H9 (cell line): ENCODE data around the gene GIMAP1. TPM values are rescaled to one million over a fixed set of nuclear protein-coding genes. Genes with fewer than 3 reads are reported as not detected.

Experiments used
- DNase-seq: peaks from one replicate; pipeline ENCODE4 v3.0.0-alpha.2; 2017
- H2AFZ ChIP-seq: one replicate; pipeline ENCODE4 v1.6.1; 2013; ENCODE audit warnings: mild to moderate bottlenecking, low read length, control low read depth, moderate library complexity
- H2AK5ac ChIP-seq: 2 replicates; pipeline ENCODE4 v1.6.1; 2013; ENCODE audit warnings: low read length, control low read depth, mixed read lengths; ENCODE audit not compliant: insufficient read length
- H2BK120ac ChIP-seq: one replicate; pipeline ENCODE4 v1.6.1; 2013; ENCODE audit warnings: low read depth, mild to moderate bottlenecking, low read length, control low read depth, inconsistent platforms; ENCODE audit not compliant: poor library complexity, severe bottlenecking
- H2BK12ac ChIP-seq: 2 replicates; pipeline ENCODE4 v1.6.1; 2013; ENCODE audit warnings: low read length, control low read depth, mixed read lengths, low read depth; ENCODE audit not compliant: insufficient read length
- H2BK15ac ChIP-seq: 2 replicates; pipeline ENCODE4 v1.6.1; 2013; ENCODE audit warnings: low read depth, low read length, control low read depth
- H2BK20ac ChIP-seq: one replicate; pipeline ENCODE4 v1.6.1; 2013; ENCODE audit warnings: low read depth, mild to moderate bottlenecking, low read length, control low read depth, inconsistent platforms; ENCODE audit not compliant: poor library complexity, severe bottlenecking
- H2BK5ac ChIP-seq: 2 replicates; pipeline ENCODE4 v1.6.1; 2013; ENCODE audit warnings: low read length, control low read depth, mixed read lengths; ENCODE audit not compliant: insufficient read length
- H3K14ac ChIP-seq: 2 replicates; pipeline ENCODE4 v1.6.1; 2013; ENCODE audit warnings: low read length, control low read depth; ENCODE audit not compliant: insufficient read depth
- H3K18ac ChIP-seq: 2 replicates; pipeline ENCODE4 v1.6.1; 2013; ENCODE audit warnings: low read depth, mild to moderate bottlenecking, mixed read lengths, low read length, control low read depth; ENCODE audit not compliant: insufficient read length
- H3K23ac ChIP-seq: 2 replicates; pipeline ENCODE4 v1.6.1; 2013; ENCODE audit warnings: low read length, control low read depth, mixed read lengths, low read depth; ENCODE audit not compliant: insufficient read length
- H3K23me2 ChIP-seq: 2 replicates; pipeline ENCODE4 v1.6.1; 2013; ENCODE audit warnings: low read depth, mild to moderate bottlenecking, mixed read lengths, low read length, control low read depth; ENCODE audit not compliant: insufficient read length, poor library complexity, severe bottlenecking
- H3K27ac ChIP-seq: 2 replicates; pipeline ENCODE4 v1.5.1; 2013; ENCODE audit warnings: low read length, control low read depth, mixed read lengths, low read depth; ENCODE audit not compliant: insufficient read length
- H3K27me3 ChIP-seq: 2 replicates; pipeline ENCODE4 v1.6.1; 2013; ENCODE audit warnings: low read length, control low read depth, inconsistent platforms; ENCODE audit not compliant: insufficient read depth
- H3K4ac ChIP-seq: 2 replicates; pipeline ENCODE4 v1.6.1; 2013; ENCODE audit warnings: low read depth, mild to moderate bottlenecking, control low read depth, inconsistent platforms, low read length, moderate library complexity
- H3K4me1 ChIP-seq: 2 replicates; pipeline ENCODE4 v1.6.1; 2013; ENCODE audit warnings: low read length, control low read depth, inconsistent platforms; ENCODE audit not compliant: insufficient read depth
- H3K4me2 ChIP-seq: 2 replicates; pipeline ENCODE4 v1.6.1; 2013; ENCODE audit warnings: low read length, control low read depth, mixed read lengths; ENCODE audit not compliant: insufficient read length, insufficient read depth
- H3K56ac ChIP-seq: 2 replicates; pipeline ENCODE4 v1.6.1; 2013; ENCODE audit warnings: low read depth, mild to moderate bottlenecking, mixed read lengths, low read length, control low read depth; ENCODE audit not compliant: insufficient read length
- H3K79me1 ChIP-seq: 2 replicates; pipeline ENCODE4 v1.6.1; 2013; ENCODE audit warnings: low read depth, mild to moderate bottlenecking, moderate library complexity, low read length, control low read depth, inconsistent platforms; ENCODE audit not compliant: insufficient read depth, poor library complexity, severe bottlenecking
- H3K79me2 ChIP-seq: 2 replicates; pipeline ENCODE4 v1.6.1; 2013; ENCODE audit warnings: low read length, control low read depth, inconsistent platforms; ENCODE audit not compliant: insufficient read depth
- H3K9ac ChIP-seq: 2 replicates; pipeline ENCODE4 v1.6.1; 2013; ENCODE audit warnings: low read length, control low read depth, mixed read lengths; ENCODE audit not compliant: insufficient read length; ENCODE audit errors: extremely low read depth
- H3K9me3 ChIP-seq: one replicate; pipeline ENCODE4 v1.6.1; 2013; ENCODE audit warnings: low read depth, low read length, inconsistent platforms; ENCODE audit not compliant: control insufficient read depth
- H3T11ph ChIP-seq: one replicate; pipeline ENCODE4 v1.6.1; 2013; ENCODE audit warnings: mild to moderate bottlenecking, low read length, control low read depth, inconsistent platforms
- H4K20me1 ChIP-seq: one replicate; pipeline ENCODE4 v1.6.1; 2013; ENCODE audit not compliant: control insufficient read depth, insufficient read length, insufficient read depth
- H4K5ac ChIP-seq: 2 replicates; pipeline ENCODE4 v1.6.1; 2013; ENCODE audit warnings: low read depth, mild to moderate bottlenecking, mixed read lengths, low read length, control low read depth; ENCODE audit not compliant: insufficient read length
- H4K8ac ChIP-seq: replicated peaks from 2 replicates; pipeline ENCODE4 v1.6.1; 2013; ENCODE audit warnings: low read length, control low read depth, mixed read lengths, low read depth; ENCODE audit not compliant: insufficient read length
- H4K91ac ChIP-seq: 2 replicates; pipeline ENCODE4 v1.6.1; 2013; ENCODE audit warnings: low read depth, mild to moderate bottlenecking, moderate library complexity, mixed read lengths, low read length, control low read depth; ENCODE audit not compliant: insufficient read length
- H3K27ac Mint-ChIP-seq, 3 experiments: 2 replicates in 2 of 3; 3 replicates in 1 of 3; pipeline ENCODE4 v1.8.0; 2020 to 2021; ENCODE audit warnings: mixed read lengths in 3 of 3, mild to moderate bottlenecking in 1 of 3, moderate library complexity in 1 of 3
- H3K27me3 Mint-ChIP-seq: 2 replicates; pipeline ENCODE4 v1.8.0; 2021; ENCODE audit warnings: low read depth, mild to moderate bottlenecking, moderate library complexity, mixed read lengths
- H3K36me3 Mint-ChIP-seq, 3 experiments: 2 replicates in 2 of 3; 3 replicates in 1 of 3; pipeline ENCODE4 v1.8.0; 2020 to 2021; ENCODE audit warnings: low read depth in 3 of 3, mixed read lengths in 3 of 3; ENCODE audit not compliant: insufficient read depth in 1 of 3
- H3K4me1 Mint-ChIP-seq, 2 experiments: 2 replicates each; pipeline ENCODE4 v1.8.0; 2020; ENCODE audit warnings: mixed read lengths in 2 of 2
- H3K4me3 Mint-ChIP-seq, 2 experiments: 2 replicates in 1 of 2; 3 replicates in 1 of 2; pipeline ENCODE4 v1.8.0; 2020 to 2021; ENCODE audit warnings: mild to moderate bottlenecking in 2 of 2, mixed read lengths in 2 of 2, moderate library complexity in 1 of 2
- H3K9me3 Mint-ChIP-seq, 2 experiments: 2 replicates in 1 of 2; 3 replicates in 1 of 2; pipeline ENCODE4 v1.8.0; 2020; ENCODE audit warnings: mild to moderate bottlenecking in 2 of 2, mixed read lengths in 2 of 2, moderate library complexity in 1 of 2
- WGBS: extraction: QIAGEN DNeasy Blood & Tissue Kit; methylation state at CpG from one replicate; pipeline ENCODE4 v1.1.7; 2013; ENCODE audit warnings: missing lambda C conversion rate, low lambda C conversion rate, mixed read lengths; ENCODE audit not compliant: insufficient read length; ENCODE audit errors: extremely low coverage; 5-methylcytosine and 5-hydroxymethylcytosine counted together
- total RNA-seq: library from RNA; stranded (reverse); gene quantifications from 2 replicates; pipeline ENCODE4 v1.2.1, GENCODE V29; 2021
- TF ChIP-seq, protein P1 (sequence below): fragments of 200-600 bp; sonication (generic); conservative IDR thresholded peaks from 3 replicates; pipeline ENCODE4 v1.8.0; 2021; ENCODE audit warnings: antibody characterized with exemption, mild to moderate bottlenecking

The GIMAP1 gene
- total RNA-seq, 1 experiment from 2014 or later = not detected

DNA sequence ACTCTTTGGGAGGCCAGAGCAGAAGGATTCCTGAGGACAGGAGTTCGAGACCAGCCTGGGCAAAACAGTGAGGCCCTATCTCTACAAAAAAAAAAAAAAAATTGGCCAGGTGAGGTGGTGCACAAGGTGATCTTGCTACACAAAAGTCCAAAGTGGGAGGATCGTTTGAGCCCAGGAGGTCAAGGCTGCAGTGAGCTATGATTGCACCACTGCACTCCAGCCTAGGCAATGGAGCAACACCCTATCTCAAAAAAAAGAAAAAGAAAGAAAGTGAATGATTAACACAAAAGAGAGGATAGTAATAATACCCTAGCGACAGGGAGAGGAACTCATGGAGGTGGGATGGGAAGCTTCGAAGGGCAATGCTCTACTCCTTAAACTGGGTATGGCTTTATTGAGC lies 53.4 kb downstream of the GIMAP1 start:
- H2AK5ac ChIP-seq = no peak overlapping the region
- TF ChIP-seq, protein P1, sequence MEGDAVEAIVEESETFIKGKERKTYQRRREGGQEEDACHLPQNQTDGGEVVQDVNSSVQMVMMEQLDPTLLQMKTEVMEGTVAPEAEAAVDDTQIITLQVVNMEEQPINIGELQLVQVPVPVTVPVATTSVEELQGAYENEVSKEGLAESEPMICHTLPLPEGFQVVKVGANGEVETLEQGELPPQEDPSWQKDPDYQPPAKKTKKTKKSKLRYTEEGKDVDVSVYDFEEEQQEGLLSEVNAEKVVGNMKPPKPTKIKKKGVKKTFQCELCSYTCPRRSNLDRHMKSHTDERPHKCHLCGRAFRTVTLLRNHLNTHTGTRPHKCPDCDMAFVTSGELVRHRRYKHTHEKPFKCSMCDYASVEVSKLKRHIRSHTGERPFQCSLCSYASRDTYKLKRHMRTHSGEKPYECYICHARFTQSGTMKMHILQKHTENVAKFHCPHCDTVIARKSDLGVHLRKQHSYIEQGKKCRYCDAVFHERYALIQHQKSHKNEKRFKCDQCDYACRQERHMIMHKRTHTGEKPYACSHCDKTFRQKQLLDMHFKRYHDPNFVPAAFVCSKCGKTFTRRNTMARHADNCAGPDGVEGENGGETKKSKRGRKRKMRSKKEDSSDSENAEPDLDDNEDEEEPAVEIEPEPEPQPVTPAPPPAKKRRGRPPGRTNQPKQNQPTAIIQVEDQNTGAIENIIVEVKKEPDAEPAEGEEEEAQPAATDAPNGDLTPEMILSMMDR = no peak
- H3K4me3 Mint-ChIP-seq = no peak overlapping the region

More for the DNA sequence above, 53.4 kb downstream of the GIMAP1 start:
- no peak overlapping the region for H3K56ac ChIP-seq
- H4K8ac ChIP-seq = no peak overlapping the region
- no peak overlapping the region for H3K4ac ChIP-seq
- no peaks in the 10 kb centered on the region for H3K23me2 ChIP-seq
- Mint-ChIP-seq H3K9me3 (peaks cover 11 to 13% of the 10 kb centered on the region in 2 experiments), H3K27me3 (peaks cover 34% of the 10 kb centered on the region), H3K27ac (peak overlapping the region in 1 of 3 experiments; percentile 23; a peak in 1 of 7 replicates), H3K4me1 (peaks cover 8 to 10% of the 10 kb centered on the region in 2 experiments), H3K36me3 (no peaks in the 10 kb centered on the region; a peak in 2 of 7 replicates)
- H3K79me2 ChIP-seq = no peaks in the 10 kb centered on the region; the same call in 1 of the 2 replicates
- H2BK15ac ChIP-seq = no peak overlapping the region
- H4K91ac ChIP-seq = no peak overlapping the region
- no peak overlapping the region for H3K18ac ChIP-seq
- H3K9ac ChIP-seq = no peak overlapping the region
- no peak overlapping the region for H2AFZ ChIP-seq
- H2BK20ac ChIP-seq = no peak overlapping the region
- H3K23ac ChIP-seq = no peak overlapping the region
- H3K4me1 ChIP-seq = no peaks in the 10 kb centered on the region
- H3K4me2 ChIP-seq = no peak overlapping the region
- H2BK5ac ChIP-seq = no peak overlapping the region
- no CpG with 5 or more reads among the region's 4 CpGs for WGBS
- H4K20me1 ChIP-seq = no peaks in the 10 kb centered on the region
- no peak overlapping the region for H4K5ac ChIP-seq
- H2BK120ac ChIP-seq = no peak overlapping the region
- H3K27ac ChIP-seq = no peak overlapping the region
- H2BK12ac ChIP-seq = no peak overlapping the region
- H3K14ac ChIP-seq = no peak overlapping the region
- no peak overlapping the region for H3T11ph ChIP-seq
- no peak for DNase-seq
- H3K27me3 ChIP-seq = no peaks in the 10 kb centered on the region
- H3K79me1 ChIP-seq = no peaks in the 10 kb centered on the region
- no peaks in the 10 kb centered on the region for H3K9me3 ChIP-seq

Other genes with a start within 250 kb of the GIMAP1 start
- not detected in 2 replicates for gene GIMAP7, start 201.7 kb upstream of the GIMAP1 start, total RNA-seq
- gene GIMAP4, start 149.2 kb upstream of the GIMAP1 start, total RNA-seq = not detected in 2 replicates
- not detected in 2 replicates for gene GIMAP6, start 84.2 kb upstream of the GIMAP1 start, total RNA-seq
- not detected in 2 replicates for gene GIMAP2, start 30.9 kb upstream of the GIMAP1 start, total RNA-seq
- not detected in 2 replicates for gene GIMAP5, start 20.8 kb downstream of the GIMAP1 start, total RNA-seq
- 0.26 and 0.85 TPM in 2 replicates for gene TMEM176B, start 83.8 kb downstream of the GIMAP1 start, total RNA-seq
- gene TMEM176A, start 84.2 kb downstream of the GIMAP1 start, total RNA-seq = not detected in 2 replicates
- 0.11 and 0.28 TPM in 2 replicates for gene AOC1, start 135.9 kb downstream of the GIMAP1 start, total RNA-seq